DND-41 (cell line): ENCODE results near the gene MOK.
"Not testable (repeated sequence)": the region's sequence is repeated elsewhere in the genome, so short reads cannot be mapped to it uniquely, and the experiment has no call there.

ENCODE experiments used
- ATAC-seq: fragments of 200-7000 bp; cut with Tn5 transposase; 3 replicates; pipeline ENCODE4 v1.9.1; 2021; ENCODE audit warnings: low read depth; ENCODE audit not compliant: insufficient read depth
- DNase-seq: peaks from one replicate; pipeline ENCODE4 v3.0.0-alpha.2; 2020
- H2AFZ ChIP-seq: 2 replicates; pipeline ENCODE4 v1.6.0; 2012; ENCODE audit warnings: low read depth, low read length
- H3K27ac ChIP-seq: 2 replicates; pipeline ENCODE4 v1.5.1; 2012; ENCODE audit warnings: low read length, inconsistent platforms
- H3K27me3 ChIP-seq: fragments of 200-600 bp; sonication (generic); 2 replicates; pipeline ENCODE4 v1.6.0; 2012; ENCODE audit warnings: low read length, mild to moderate bottlenecking, inconsistent platforms; ENCODE audit not compliant: insufficient read depth, poor library complexity
- H3K36me3 ChIP-seq: 2 replicates; pipeline ENCODE4 v1.5.1; 2012; ENCODE audit warnings: low read length, inconsistent platforms; ENCODE audit not compliant: insufficient read depth
- H3K4me1 ChIP-seq: 2 replicates; pipeline ENCODE4 v1.5.1; 2012; ENCODE audit warnings: mild to moderate bottlenecking, low read length; ENCODE audit not compliant: insufficient read depth
- H3K4me2 ChIP-seq: 2 replicates; pipeline ENCODE4 v1.6.0; 2012; ENCODE audit warnings: mild to moderate bottlenecking, moderate library complexity, low read length, inconsistent platforms; ENCODE audit not compliant: insufficient read depth
- H3K4me3 ChIP-seq, 2 experiments: fragments of 200-600 bp in 1 of 2; shearing (Covaris generic) in 1 of 2; 2 replicates each; pipeline ENCODE4 v1.5.1; 2012 to 2016; ENCODE audit warnings: inconsistent platforms in 2 of 2, low read length in 2 of 2, mild to moderate bottlenecking in 2 of 2, low read depth in 1 of 2, moderate library complexity in 1 of 2
- H3K79me2 ChIP-seq: 2 replicates; pipeline ENCODE4 v1.6.0; 2012; ENCODE audit warnings: low read length, inconsistent platforms; ENCODE audit not compliant: insufficient read depth
- H3K9ac ChIP-seq: 2 replicates; pipeline ENCODE4 v1.6.0; 2012; ENCODE audit warnings: low read depth, mild to moderate bottlenecking, inconsistent platforms, low read length, moderate library complexity
- H3K9me3 ChIP-seq: 2 replicates; pipeline ENCODE4 v1.5.1; 2012; ENCODE audit warnings: low read length, moderate library complexity, mild to moderate bottlenecking, inconsistent platforms; ENCODE audit not compliant: insufficient read depth, severe bottlenecking
- H4K20me1 ChIP-seq: 2 replicates; pipeline ENCODE4 v1.6.0; 2012; ENCODE audit warnings: low read length; ENCODE audit not compliant: insufficient read depth
- EZH2 ChIP-seq: IDR thresholded peaks from 3 replicates; pipeline ENCODE4 v1.6.1; 2012; ENCODE audit warnings: borderline replicate concordance, low read depth, mild to moderate bottlenecking, moderate library complexity, low read length, inconsistent platforms; ENCODE audit not compliant: severe bottlenecking
- TF ChIP-seq, protein P1 (sequence below): IDR thresholded peaks from 2 replicates; pipeline ENCODE4 v1.5.1; 2012; ENCODE audit warnings: borderline replicate concordance, low read length, moderate library complexity, mild to moderate bottlenecking; ENCODE audit not compliant: poor library complexity, severe bottlenecking; ENCODE audit errors: extremely low read depth

Gene MOK

DNA sequence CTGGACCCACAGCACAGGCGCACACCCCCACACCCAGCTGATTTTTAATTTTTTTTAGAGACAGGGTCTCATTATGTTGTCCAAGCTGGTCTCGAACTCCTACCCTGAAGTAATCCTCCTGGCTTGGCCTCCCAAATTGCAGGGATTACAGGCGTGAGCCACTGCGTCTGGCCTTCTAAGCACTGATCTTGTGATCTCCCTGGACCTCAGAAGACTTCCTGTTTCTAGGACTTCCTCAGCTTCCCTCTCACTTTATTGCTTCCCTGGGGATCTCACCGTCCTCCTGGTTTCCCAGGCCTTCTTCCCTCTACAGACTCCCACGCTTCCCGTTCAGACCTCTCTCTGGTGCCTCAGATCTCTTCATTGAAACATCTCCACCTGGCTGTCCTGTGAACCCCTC is 28.4 kb upstream of the MOK start:
- Histone ChIP-seq H3K4me1 (no peaks in the 10 kb centered on the region), H3K36me3 (peaks cover 46% of the 10 kb centered on the region)
- DNase-seq: no peak

DNA sequence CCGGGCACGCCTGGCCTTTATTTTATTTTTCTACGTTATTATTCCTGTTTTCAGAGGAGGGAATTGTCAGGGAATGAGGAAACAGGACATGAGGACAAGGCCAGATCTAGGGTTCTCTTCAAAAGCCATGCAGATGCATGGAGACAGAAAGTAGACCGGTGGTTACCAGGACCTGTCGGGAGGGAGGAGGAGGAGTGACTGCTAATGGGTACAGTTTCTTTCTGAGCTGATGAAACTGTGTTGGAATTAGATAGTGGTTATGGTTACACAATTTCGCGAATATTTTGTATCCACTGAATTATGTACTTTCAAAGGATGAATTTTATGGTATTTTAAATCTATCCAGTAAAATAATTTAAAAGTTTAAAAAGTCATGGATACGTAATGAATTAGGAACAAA is 25.8 kb upstream of the MOK start:
- Histone ChIP-seq H3K4me3 (no peak overlapping the region), H3K27me3 (no peaks in the 10 kb centered on the region), H3K4me2 (no peak overlapping the region), H3K9ac (no peak overlapping the region), H3K36me3 (peaks cover 33% of the 10 kb centered on the region), H3K79me2 (no peaks in the 10 kb centered on the region), H3K9me3 (no peaks in the 10 kb centered on the region), H4K20me1 (no peaks in the 10 kb centered on the region), H3K27ac (no peak overlapping the region), H3K4me1 (no peaks in the 10 kb centered on the region), H2AFZ (no peak overlapping the region)
- DNase-seq (no peak), ATAC-seq (no peak)
- TF ChIP-seq EZH2: no peak
- TF ChIP-seq, protein P1, sequence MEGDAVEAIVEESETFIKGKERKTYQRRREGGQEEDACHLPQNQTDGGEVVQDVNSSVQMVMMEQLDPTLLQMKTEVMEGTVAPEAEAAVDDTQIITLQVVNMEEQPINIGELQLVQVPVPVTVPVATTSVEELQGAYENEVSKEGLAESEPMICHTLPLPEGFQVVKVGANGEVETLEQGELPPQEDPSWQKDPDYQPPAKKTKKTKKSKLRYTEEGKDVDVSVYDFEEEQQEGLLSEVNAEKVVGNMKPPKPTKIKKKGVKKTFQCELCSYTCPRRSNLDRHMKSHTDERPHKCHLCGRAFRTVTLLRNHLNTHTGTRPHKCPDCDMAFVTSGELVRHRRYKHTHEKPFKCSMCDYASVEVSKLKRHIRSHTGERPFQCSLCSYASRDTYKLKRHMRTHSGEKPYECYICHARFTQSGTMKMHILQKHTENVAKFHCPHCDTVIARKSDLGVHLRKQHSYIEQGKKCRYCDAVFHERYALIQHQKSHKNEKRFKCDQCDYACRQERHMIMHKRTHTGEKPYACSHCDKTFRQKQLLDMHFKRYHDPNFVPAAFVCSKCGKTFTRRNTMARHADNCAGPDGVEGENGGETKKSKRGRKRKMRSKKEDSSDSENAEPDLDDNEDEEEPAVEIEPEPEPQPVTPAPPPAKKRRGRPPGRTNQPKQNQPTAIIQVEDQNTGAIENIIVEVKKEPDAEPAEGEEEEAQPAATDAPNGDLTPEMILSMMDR: no peak

More for the DNA sequence above, 28.4 kb upstream of the MOK start:
- Histone ChIP-seq H3K27me3 (no peaks in the 10 kb centered on the region), H3K9ac (no peak overlapping the region), H3K9me3 (no peaks in the 10 kb centered on the region), H3K4me3 (no peak overlapping the region), H3K4me2 (no peak overlapping the region), H2AFZ (no peak overlapping the region), H4K20me1 (no peaks in the 10 kb centered on the region), H3K27ac (no peak overlapping the region), H3K79me2 (no peaks in the 10 kb centered on the region)
- no peak for ATAC-seq
- no peak for TF ChIP-seq EZH2
- TF ChIP-seq, protein P1: no peak

DNA sequence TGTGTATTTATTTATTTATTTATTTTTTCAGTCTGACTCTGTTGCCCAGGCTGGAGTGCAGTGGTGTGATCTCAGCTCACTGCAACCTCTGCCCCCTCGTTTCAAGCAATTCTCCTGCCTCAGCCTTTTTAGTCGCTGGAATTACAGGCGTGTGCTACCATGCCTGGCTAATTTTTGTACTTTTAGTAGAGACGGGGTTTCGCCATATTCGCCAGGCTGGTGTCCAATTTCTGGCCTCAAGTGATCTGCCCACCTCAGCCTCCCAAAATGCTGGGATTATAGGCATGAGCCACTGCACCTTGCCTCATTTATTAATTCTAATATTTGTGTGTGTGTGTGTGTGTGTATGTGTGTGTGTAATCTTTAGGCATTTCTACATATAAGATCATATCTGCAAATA is 24.4 kb upstream of the MOK start:
- not testable (repeated sequence) for DNase-seq, H3K9ac ChIP-seq, H4K20me1 ChIP-seq, H3K9me3 ChIP-seq, H3K4me1 ChIP-seq, H3K4me3 ChIP-seq, H3K79me2 ChIP-seq, H2AFZ ChIP-seq, ATAC-seq, H3K27me3 ChIP-seq, H3K27ac ChIP-seq, H3K4me2 ChIP-seq
- peaks cover 24% of the 10 kb centered on the region for H3K36me3 ChIP-seq

DNA sequence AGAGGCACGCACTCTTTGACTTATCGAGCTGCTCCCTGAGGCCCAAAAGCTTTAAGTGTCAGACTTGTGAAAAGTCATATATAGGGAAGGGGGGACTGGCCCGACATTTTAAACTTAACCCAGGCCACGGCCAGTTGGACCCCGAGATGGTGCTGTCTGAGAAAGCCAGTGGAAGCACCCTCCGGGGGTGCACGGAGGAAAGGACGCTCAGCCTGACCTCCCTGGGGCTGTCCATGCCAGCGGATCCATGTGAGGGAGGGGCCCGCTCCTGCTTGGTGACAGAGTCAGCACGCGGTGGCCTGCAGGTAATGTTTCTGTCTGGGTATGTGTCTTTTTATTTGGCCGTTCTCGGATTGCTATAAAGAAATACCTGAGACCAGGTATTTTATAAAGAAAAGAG is 21.6 kb upstream of the MOK start:
- H3K9ac ChIP-seq: no peak overlapping the region
- no peak overlapping the region for H3K4me3 ChIP-seq
- H3K36me3 ChIP-seq: peaks cover 22% of the 10 kb centered on the region
- ATAC-seq (no peak), DNase-seq (no peak)
- H3K4me2 ChIP-seq: no peak overlapping the region
- no peaks in the 10 kb centered on the region for H4K20me1 ChIP-seq
- peaks cover 4% of the 10 kb centered on the region; the same call in 1 of the 2 replicates for H3K4me1 ChIP-seq
- TF ChIP-seq, protein P1: no peak
- TF ChIP-seq EZH2: no peak
- H3K9me3 ChIP-seq: no peaks in the 10 kb centered on the region
- no peak overlapping the region for H3K27ac ChIP-seq
- peaks cover 5% of the 10 kb centered on the region; the same call in 1 of the 2 replicates for H3K79me2 ChIP-seq
- H2AFZ ChIP-seq: no peak overlapping the region
- no peaks in the 10 kb centered on the region for H3K27me3 ChIP-seq
